ENCODE results near the gene CCDC183.
"Not testable (repeated sequence)": the region's sequence is repeated elsewhere in the genome, so short reads cannot be mapped to it uniquely, and the experiment has no call there.

Gene CCDC183

GRCh38 chr9:136838314-136839228 is 42.4 kb downstream of the CCDC183 start:
- Histone ChIP-seq H3K36me3 (ENCODE audit: control insufficient read depth in 2 of 2, insufficient read depth in 2 of 2, low read length in 2 of 2) (peaks cover 6 to 10% of the 10 kb centered on the region in 2 donors), H3K4me1 (ENCODE audit: control insufficient read depth in 2 of 2, insufficient read depth in 2 of 2, low read length in 2 of 2) (peaks cover 31 to 34% of the 10 kb centered on the region in 2 donors), H3K9me3 (ENCODE audit: control insufficient read depth in 2 of 2, low read length in 2 of 2) (no peaks in the 10 kb centered on the region), H3K27me3 (ENCODE audit: control insufficient read depth in 2 of 2, insufficient read depth in 2 of 2, low read length in 2 of 2) (no peaks in the 10 kb centered on the region), H3K27ac (ENCODE audit: low read depth in 2 of 2, low read length in 2 of 2) (no peak overlapping the region), H3K9ac (ENCODE audit: low read depth in 1 of 2, low read length in 2 of 2) (no peak overlapping the region), H3K4me3 (ENCODE audit: low read length in 2 of 2) (no peak overlapping the region)

GRCh38 chr9:136839229-136840139 is 43.3 kb downstream of the CCDC183 start:
- peaks cover 31 to 34% of the 10 kb centered on the region in 2 donors for H3K4me1 ChIP-seq (ENCODE audit: control insufficient read depth in 2 of 2, insufficient read depth in 2 of 2, low read length in 2 of 2)
- no peaks in the 10 kb centered on the region for H3K9me3 ChIP-seq (ENCODE audit: control insufficient read depth in 2 of 2, low read length in 2 of 2)
- H3K27me3 ChIP-seq (ENCODE audit: control insufficient read depth in 2 of 2, insufficient read depth in 2 of 2, low read length in 2 of 2) = no peaks in the 10 kb centered on the region
- H3K9ac ChIP-seq (ENCODE audit: low read depth in 1 of 2, low read length in 2 of 2) = no peak overlapping the region
- no peak overlapping the region for H3K4me3 ChIP-seq (ENCODE audit: low read length in 2 of 2)
- H3K27ac ChIP-seq (ENCODE audit: low read depth in 2 of 2, low read length in 2 of 2) = peak overlapping the region in 1 of 2 donors; percentile 86
- H3K36me3 ChIP-seq (ENCODE audit: control insufficient read depth in 2 of 2, insufficient read depth in 2 of 2, low read length in 2 of 2) = peaks cover 6 to 10% of the 10 kb centered on the region in 2 donors

- Histone ChIP-seq H3K27ac (ENCODE audit: low read depth in 2 of 2, low read length in 2 of 2) (peak overlapping the region; percentile 86), H3K27me3 (ENCODE audit: control insufficient read depth in 2 of 2, insufficient read depth in 2 of 2, low read length in 2 of 2) (no peaks in the 10 kb centered on the region), H3K9ac (ENCODE audit: low read depth in 1 of 2, low read length in 2 of 2) (peak overlapping the region; percentile 6 to 57), H3K4me1 (ENCODE audit: control insufficient read depth in 2 of 2, insufficient read depth in 2 of 2, low read length in 2 of 2) (peaks cover 31 to 34% of the 10 kb centered on the region in 2 donors), H3K9me3 (ENCODE audit: control insufficient read depth in 2 of 2, low read length in 2 of 2) (no peaks in the 10 kb centered on the region), H3K36me3 (ENCODE audit: control insufficient read depth in 2 of 2, insufficient read depth in 2 of 2, low read length in 2 of 2) (peaks cover 3 to 8% of the 10 kb centered on the region in 2 donors), H3K4me3 (ENCODE audit: low read length in 2 of 2) (no peak overlapping the region)
These were observed 44.2 kb downstream of the CCDC183 start for GRCh38 chr9:136840140-136840876.

- Histone ChIP-seq H3K36me3 (ENCODE audit: control insufficient read depth in 2 of 2, insufficient read depth in 2 of 2, low read length in 2 of 2) (peaks cover 3 to 8% of the 10 kb centered on the region in 2 donors), H3K9ac (ENCODE audit: low read depth in 1 of 2, low read length in 2 of 2) (peak overlapping the region; percentile 6 to 70), H3K4me3 (ENCODE audit: low read length in 2 of 2) (peak overlapping the region in 1 of 2 donors; percentile 2), H3K9me3 (ENCODE audit: control insufficient read depth in 2 of 2, low read length in 2 of 2) (no peaks in the 10 kb centered on the region), H3K27me3 (ENCODE audit: control insufficient read depth in 2 of 2, insufficient read depth in 2 of 2, low read length in 2 of 2) (no peaks in the 10 kb centered on the region), H3K4me1 (ENCODE audit: control insufficient read depth in 2 of 2, insufficient read depth in 2 of 2, low read length in 2 of 2) (peaks cover 31 to 34% of the 10 kb centered on the region in 2 donors), H3K27ac (ENCODE audit: low read depth in 2 of 2, low read length in 2 of 2) (peak overlapping the region; percentile 86)
These were observed 44.9 kb downstream of the CCDC183 start for GRCh38 chr9:136840877-136841645.

- H3K9ac ChIP-seq (ENCODE audit: low read depth in 1 of 2, low read length in 2 of 2) = peak overlapping the region in 1 of 2 donors; percentile 70
- H3K4me1 ChIP-seq (ENCODE audit: control insufficient read depth in 2 of 2, insufficient read depth in 2 of 2, low read length in 2 of 2) = peaks cover 34 to 36% of the 10 kb centered on the region in 2 donors
- H3K36me3 ChIP-seq (ENCODE audit: control insufficient read depth in 2 of 2, insufficient read depth in 2 of 2, low read length in 2 of 2); H3K27me3 ChIP-seq (ENCODE audit: control insufficient read depth in 2 of 2, insufficient read depth in 2 of 2, low read length in 2 of 2); H3K9me3 ChIP-seq (ENCODE audit: control insufficient read depth in 2 of 2, low read length in 2 of 2): not testable (repeated sequence)
- H3K4me3 ChIP-seq (ENCODE audit: low read length in 2 of 2) = peak overlapping the region; percentile 64 to 68
- peak overlapping the region; percentile 86 for H3K27ac ChIP-seq (ENCODE audit: low read depth in 2 of 2, low read length in 2 of 2)
These were observed 45.7 kb downstream of the CCDC183 start for GRCh38 chr9:136841646-136842379.

GRCh38 chr9:136842380-136842948 is 46.3 kb downstream of the CCDC183 start, which contains the start of gene AJM1:
AJM1 (plus strand) TSS chr9:136842478; CDS start chr9:136844415, 1,937 bp downstream.
- not testable (repeated sequence) for H3K36me3 ChIP-seq (ENCODE audit: control insufficient read depth in 2 of 2, insufficient read depth in 2 of 2, low read length in 2 of 2); H3K9me3 ChIP-seq (ENCODE audit: control insufficient read depth in 2 of 2, low read length in 2 of 2); H3K27me3 ChIP-seq (ENCODE audit: control insufficient read depth in 2 of 2, insufficient read depth in 2 of 2, low read length in 2 of 2)
- Histone ChIP-seq H3K4me3 (ENCODE audit: low read length in 2 of 2) (peak within 1 kb of the TSS; percentile 64 to 68), H3K9ac (ENCODE audit: low read depth in 1 of 2, low read length in 2 of 2) (peak within 1 kb of the TSS; percentile 24 to 70), H3K27ac (ENCODE audit: low read depth in 2 of 2, low read length in 2 of 2) (peak within 1 kb of the TSS; percentile 86), H3K4me1 (ENCODE audit: control insufficient read depth in 2 of 2, insufficient read depth in 2 of 2, low read length in 2 of 2) (peaks cover 34 to 36% of the 10 kb centered on the region in 2 donors)

GRCh38 chr9:136843159-136843800 is 47.1 kb downstream of the CCDC183 start:
- not testable (repeated sequence) for H3K9me3 ChIP-seq (ENCODE audit: control insufficient read depth in 2 of 2, low read length in 2 of 2); H3K27me3 ChIP-seq (ENCODE audit: control insufficient read depth in 2 of 2, insufficient read depth in 2 of 2, low read length in 2 of 2); H3K4me3 ChIP-seq (ENCODE audit: low read length in 2 of 2); H3K36me3 ChIP-seq (ENCODE audit: control insufficient read depth in 2 of 2, insufficient read depth in 2 of 2, low read length in 2 of 2)
- Histone ChIP-seq H3K4me1 (ENCODE audit: control insufficient read depth in 2 of 2, insufficient read depth in 2 of 2, low read length in 2 of 2) (peaks cover 34 to 42% of the 10 kb centered on the region in 2 donors), H3K27ac (ENCODE audit: low read depth in 2 of 2, low read length in 2 of 2) (peak overlapping the region; percentile 30 to 86), H3K9ac (ENCODE audit: low read depth in 1 of 2, low read length in 2 of 2) (peak overlapping the region; percentile 0 to 24)
